CD4-positive, alpha-beta T cell treated with Interleukin-6 at 100 ng/mL for 8 hours (primary cell): ENCODE data around the gene E2F7.

ENCODE experiments used
- DNase-seq: peaks from one replicate; pipeline ENCODE4 v3.0.0-alpha.2; 2020; ENCODE audit warnings: mixed read lengths, low spot score

E2F7 gene

GRCh38 chr12:77062846-77063461 is 2.4 kb downstream of the E2F7 start:
- DNase-seq, result no peak

- DNase-seq, result no peak
These were observed 3.0 kb downstream of the E2F7 start for GRCh38 chr12:77062396-77062795.

GRCh38 chr12:77060883-77061240 is 4.5 kb downstream of the E2F7 start:
- no peak for DNase-seq

GRCh38 chr12:77060136-77060882 is 5.1 kb downstream of the E2F7 start:
- no peak for DNase-seq

- no peak for DNase-seq
These were observed 6.6 kb downstream of the E2F7 start for GRCh38 chr12:77058740-77059139.

- DNase-seq, result no peak
These were observed 10.5 kb downstream of the E2F7 start for GRCh38 chr12:77054851-77055250.

GRCh38 chr12:77053259-77053658 is 12.1 kb downstream of the E2F7 start:
- DNase-seq, result no peak

GRCh38 chr12:77049767-77050353 is 15.5 kb downstream of the E2F7 start:
- DNase-seq, result peak; percentile 50

GRCh38 chr12:77047341-77048109 is 17.8 kb downstream of the E2F7 start:
- no peak for DNase-seq

- no peak for DNase-seq
These were observed 18.9 kb downstream of the E2F7 start for GRCh38 chr12:77046468-77046867.

- DNase-seq, result no peak
These were observed 20.2 kb downstream of the E2F7 start for GRCh38 chr12:77045183-77045582.

GRCh38 chr12:77044721-77045120 is 20.6 kb downstream of the E2F7 start:
- DNase-seq, result no peak

- no peak for DNase-seq
These were observed 22.5 kb downstream of the E2F7 start for GRCh38 chr12:77042833-77043232.

- no peak for DNase-seq
These were observed 25.1 kb downstream of the E2F7 start for GRCh38 chr12:77040231-77040630.

GRCh38 chr12:77035226-77035625 is 30.1 kb downstream of the E2F7 start:
- DNase-seq, result no peak

GRCh38 chr12:77033658-77034536 is 31.5 kb downstream of the E2F7 start:
- DNase-seq, result no peak

- no peak for DNase-seq
These were observed 33.0 kb downstream of the E2F7 start for GRCh38 chr12:77032406-77032805.

- no peak for DNase-seq
These were observed 33.6 kb downstream of the E2F7 start for GRCh38 chr12:77031745-77032144.

GRCh38 chr12:77025782-77026314 is 39.5 kb downstream of the E2F7 start:
- no peak for DNase-seq

- DNase-seq, result no peak
These were observed 41.9 kb downstream of the E2F7 start for GRCh38 chr12:77023501-77023900.

GRCh38 chr12:77019920-77020319 is 45.4 kb downstream of the E2F7 start:
- DNase-seq, result no peak

- no peak for DNase-seq
These were observed 48.8 kb downstream of the E2F7 start for GRCh38 chr12:77016606-77017005.
